GM12878 (cell line): ENCODE results near the gene PDXDC1.
"Not testable (repeated sequence)": the region's sequence is repeated elsewhere in the genome, so short reads cannot be mapped to it uniquely, and the experiment has no call there.

ENCODE experiments used
- BMI1 ChIP-seq: fragments of 450-650 bp; IDR thresholded peaks from 2 replicates; pipeline ENCODE4 v1.6.1; 2016; ENCODE audit warnings: mild to moderate bottlenecking, moderate library complexity, borderline replicate concordance
- BRCA1 ChIP-seq: IDR thresholded peaks from 2 replicates; pipeline ENCODE4 v1.6.1; 2011; ENCODE audit warnings: low read depth, low read length, improper control_type of control experiment
- CTCF ChIP-seq, 3 experiments: IDR thresholded peaks in 2 of 3; conservative IDR thresholded peaks in 1 of 3; 2 replicates each; pipeline ENCODE4 v1.5.1; 2011; ENCODE audit warnings: low read depth in 3 of 3, low read length in 3 of 3, mild to moderate bottlenecking in 3 of 3, control low read depth in 2 of 3, moderate library complexity in 2 of 3, inconsistent platforms in 1 of 3, mixed read lengths in 1 of 3; ENCODE audit not compliant: control insufficient read depth in 2 of 3, insufficient read depth in 1 of 3; ENCODE audit errors: extremely low read depth in 1 of 3
- DPF2 ChIP-seq: fragments of 450-650 bp; IDR thresholded peaks from 2 replicates; pipeline ENCODE4 v1.6.1; 2017; ENCODE audit warnings: mild to moderate bottlenecking
- ELK1 ChIP-seq: IDR thresholded peaks from 2 replicates; pipeline ENCODE4 v1.6.1; 2012; ENCODE audit warnings: low read depth, low read length, improper control_type of control experiment
- EP300 ChIP-seq, 2 experiments: fragments of 150-350 bp in 1 of 2; IDR thresholded peaks; 2 replicates each; pipeline ENCODE4 v1.6.1; 2011 to 2012; ENCODE audit warnings: low read depth in 2 of 2, low read length in 2 of 2, borderline replicate concordance in 1 of 2, improper control_type of control experiment in 1 of 2, inconsistent platforms in 1 of 2; ENCODE audit not compliant: control insufficient read depth in 1 of 2
- POLR2A ChIP-seq: IDR thresholded peaks from 2 replicates; pipeline ENCODE4 v1.6.1; 2011; ENCODE audit warnings: low read depth, mild to moderate bottlenecking, low read length
- SIX5 ChIP-seq: IDR thresholded peaks from 2 replicates; pipeline ENCODE4 v1.6.1; 2011; ENCODE audit warnings: mild to moderate bottlenecking, low read depth, low read length, moderate library complexity; ENCODE audit not compliant: severe bottlenecking

GRCh38 chr16:15143601-15144091, 168.8 kb downstream of the PDXDC1 start:
- not testable (repeated sequence) for TF ChIP-seq CTCF (IDR thresholded peaks at IDR 0.05 in 2 of 3, conservative IDR thresholded peaks at IDR 0.05 in 1 of 3; ENCODE audit: control insufficient read depth in 2 of 3, extremely low read depth in 1 of 3, insufficient read depth in 1 of 3, low read depth in 3 of 3, low read length in 3 of 3); EP300 (IDR thresholded peaks at IDR 0.05; ENCODE audit: borderline replicate concordance in 1 of 2, control insufficient read depth in 1 of 2, low read depth in 2 of 2, low read length in 2 of 2); ELK1; DPF2; BRCA1; BMI1; SIX5; POLR2A
